Measurements from ENCODE around the gene PGM1. TPM values are rescaled to one million over a fixed set of nuclear protein-coding genes. Genes with fewer than 3 reads are reported as not detected.

The PGM1 gene
- polyA plus RNA-seq, 3 donors: 8.2 to 39.8 (median 28.7) TPM

GRCh38 chr1:63677497-63677896, 84.3 kb downstream of the PGM1 start:
- 85% methylated on average over 2 of the region's 3 CpGs for WGBS (ENCODE audit: insufficient coverage)
- H3K4me1 Mint-ChIP-seq: no peaks in the 10 kb centered on the region
- TF ChIP-seq CTCF (IDR thresholded peaks at IDR 0.05): no peak

GRCh38 chr1:63678200-63678599, 85.0 kb downstream of the PGM1 start:
- peaks cover 0 to 2% (median 0%) of the 10 kb centered on the region in 3 donors for H3K27me3 Mint-ChIP-seq (ENCODE audit: low read depth in 3 of 3)
- intact Hi-C loops (cut with micrococcal nuclease): no loop called here
- no peak overlapping the region for H3K27ac ChIP-seq (ENCODE audit: low read depth in 1 of 2, low read length in 2 of 2)
- H3K36me3 Mint-ChIP-seq: no peaks in the 10 kb centered on the region
- H3K4me2 ChIP-seq (replicated peaks; ENCODE audit: extremely low read depth, low read length, poor library complexity, severe bottlenecking): no peak overlapping the region
- no peaks in the 10 kb centered on the region for H3K4me1 ChIP-seq (ENCODE audit: control insufficient read depth in 1 of 2, insufficient read depth in 2 of 2, low read length in 2 of 2)
- H3K27ac Mint-ChIP-seq: no peak overlapping the region
- H3K9me3 ChIP-seq (replicated peaks in 1 of 2; ENCODE audit: control insufficient read depth in 1 of 2, insufficient read depth in 1 of 2, low read length in 2 of 2): no peaks in the 10 kb centered on the region
- no peak overlapping the region for H3K9ac ChIP-seq (ENCODE audit: insufficient read depth, low read length, poor library complexity, severe bottlenecking)
- H3K4me3 ChIP-seq (replicated peaks in 1 of 3; ENCODE audit: low read depth in 2 of 3, low read length in 3 of 3): no peak overlapping the region
- no peaks in the 10 kb centered on the region for H3K79me2 ChIP-seq (ENCODE audit: insufficient read depth, low read length)
- peaks cover 0 to 7% (median 2%) of the 10 kb centered on the region in 7 donors for H3K9me3 Mint-ChIP-seq
- no peaks in the 10 kb centered on the region for H4K20me1 ChIP-seq (ENCODE audit: insufficient read depth, low read length)
- no peaks in the 10 kb centered on the region for H3K36me3 ChIP-seq (replicated peaks in 1 of 2; ENCODE audit: control insufficient read depth in 1 of 2, insufficient read depth in 2 of 2, low read length in 2 of 2)
- no peak for DNase-seq
- TF ChIP-seq CTCF (IDR thresholded peaks at IDR 0.05): no peak
- H3K4me1 Mint-ChIP-seq: no peaks in the 10 kb centered on the region
- no peaks in the 10 kb centered on the region for H3K27me3 ChIP-seq (ENCODE audit: control insufficient read depth in 2 of 2, insufficient read depth in 2 of 2, low read length in 2 of 2)
- H2AFZ ChIP-seq (ENCODE audit: insufficient read depth, low read depth, low read length, poor library complexity, severe bottlenecking): no peak overlapping the region
- H3K4me3 Mint-ChIP-seq: no peak overlapping the region
- WGBS (ENCODE audit: insufficient coverage): 80% methylated on average over 1 of the region's 1 CpG

More at GRCh38 chr1:63677497-63677896, 84.3 kb downstream of the PGM1 start:
- Histone ChIP-seq H3K4me1 (ENCODE audit: control insufficient read depth in 1 of 2, insufficient read depth in 2 of 2, low read length in 2 of 2) (no peaks in the 10 kb centered on the region), H3K9me3 (replicated peaks in 1 of 2; ENCODE audit: control insufficient read depth in 1 of 2, insufficient read depth in 1 of 2, low read length in 2 of 2) (no peaks in the 10 kb centered on the region), H3K9ac (ENCODE audit: insufficient read depth, low read length, poor library complexity, severe bottlenecking) (no peak overlapping the region), H2AFZ (ENCODE audit: insufficient read depth, low read depth, low read length, poor library complexity, severe bottlenecking) (no peak overlapping the region), H4K20me1 (ENCODE audit: insufficient read depth, low read length) (no peaks in the 10 kb centered on the region), H3K27ac (ENCODE audit: low read depth in 1 of 2, low read length in 2 of 2) (no peak overlapping the region), H3K4me2 (replicated peaks; ENCODE audit: extremely low read depth, low read length, poor library complexity, severe bottlenecking) (no peak overlapping the region), H3K36me3 (replicated peaks in 1 of 2; ENCODE audit: control insufficient read depth in 1 of 2, insufficient read depth in 2 of 2, low read length in 2 of 2) (no peaks in the 10 kb centered on the region), H3K79me2 (ENCODE audit: insufficient read depth, low read length) (no peaks in the 10 kb centered on the region), H3K4me3 (replicated peaks in 1 of 3; ENCODE audit: low read depth in 2 of 3, low read length in 3 of 3) (no peak overlapping the region), H3K27me3 (ENCODE audit: control insufficient read depth in 2 of 2, insufficient read depth in 2 of 2, low read length in 2 of 2) (no peaks in the 10 kb centered on the region)
- H3K27me3 Mint-ChIP-seq (ENCODE audit: low read depth in 3 of 3): peaks cover 0 to 2% (median 0%) of the 10 kb centered on the region in 3 donors
- no peak for DNase-seq
- H3K36me3 Mint-ChIP-seq: no peaks in the 10 kb centered on the region
- intact Hi-C loops (cut with micrococcal nuclease): no loop called here
- no peak overlapping the region for H3K4me3 Mint-ChIP-seq
- H3K27ac Mint-ChIP-seq: no peak overlapping the region
- H3K9me3 Mint-ChIP-seq: peaks cover 0 to 7% (median 2%) of the 10 kb centered on the region in 7 donors

All from CD14-positive monocyte (primary cell).